ENCODE results near the gene RCAN2.

DNA sequence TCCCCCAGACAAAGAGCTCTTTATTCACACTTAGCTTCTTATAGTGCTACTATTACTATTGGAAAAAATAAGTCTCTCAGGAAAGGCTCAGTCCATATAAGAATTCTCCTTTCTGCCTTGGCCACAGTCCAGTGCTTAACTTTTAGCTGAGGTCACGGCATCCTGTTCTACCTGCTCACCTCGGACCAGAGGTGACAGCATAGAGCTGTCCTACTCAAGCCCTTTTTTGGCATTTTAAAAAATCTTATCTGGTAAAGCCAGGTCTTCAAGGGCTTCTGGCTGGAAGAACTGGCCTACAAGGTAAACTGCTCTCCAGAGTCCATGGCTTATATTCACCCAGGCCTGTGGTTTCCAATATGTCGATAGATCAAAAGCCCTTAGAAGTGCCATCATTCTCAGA lies 109.7 kb downstream of the RCAN2 start:
- TF ChIP-seq, protein P1, sequence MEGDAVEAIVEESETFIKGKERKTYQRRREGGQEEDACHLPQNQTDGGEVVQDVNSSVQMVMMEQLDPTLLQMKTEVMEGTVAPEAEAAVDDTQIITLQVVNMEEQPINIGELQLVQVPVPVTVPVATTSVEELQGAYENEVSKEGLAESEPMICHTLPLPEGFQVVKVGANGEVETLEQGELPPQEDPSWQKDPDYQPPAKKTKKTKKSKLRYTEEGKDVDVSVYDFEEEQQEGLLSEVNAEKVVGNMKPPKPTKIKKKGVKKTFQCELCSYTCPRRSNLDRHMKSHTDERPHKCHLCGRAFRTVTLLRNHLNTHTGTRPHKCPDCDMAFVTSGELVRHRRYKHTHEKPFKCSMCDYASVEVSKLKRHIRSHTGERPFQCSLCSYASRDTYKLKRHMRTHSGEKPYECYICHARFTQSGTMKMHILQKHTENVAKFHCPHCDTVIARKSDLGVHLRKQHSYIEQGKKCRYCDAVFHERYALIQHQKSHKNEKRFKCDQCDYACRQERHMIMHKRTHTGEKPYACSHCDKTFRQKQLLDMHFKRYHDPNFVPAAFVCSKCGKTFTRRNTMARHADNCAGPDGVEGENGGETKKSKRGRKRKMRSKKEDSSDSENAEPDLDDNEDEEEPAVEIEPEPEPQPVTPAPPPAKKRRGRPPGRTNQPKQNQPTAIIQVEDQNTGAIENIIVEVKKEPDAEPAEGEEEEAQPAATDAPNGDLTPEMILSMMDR (IDR thresholded peaks at IDR 0.05), result no peak
- no peak for TF ChIP-seq POLR2AphosphoS5 (IDR thresholded peaks at IDR 0.05)
- TF ChIP-seq EP300 (IDR thresholded peaks at IDR 0.05), result no peak
